Activated CD8-positive, alpha-beta memory T cell treated with anti-CD3 and anti-CD28 coated beads for 4 hours (primary cell): ENCODE measurements around the gene LY86.
"Not testable (repeated sequence)": the region's sequence is repeated elsewhere in the genome, so short reads cannot be mapped to it uniquely, and the experiment has no call there.

Source experiments
- DNase-seq, 2 donors: peaks; one replicate each; pipeline ENCODE4 v3.0.0-alpha.2; 2020; ENCODE audit warnings: low read depth in 2 of 2

Gene LY86

DNA sequence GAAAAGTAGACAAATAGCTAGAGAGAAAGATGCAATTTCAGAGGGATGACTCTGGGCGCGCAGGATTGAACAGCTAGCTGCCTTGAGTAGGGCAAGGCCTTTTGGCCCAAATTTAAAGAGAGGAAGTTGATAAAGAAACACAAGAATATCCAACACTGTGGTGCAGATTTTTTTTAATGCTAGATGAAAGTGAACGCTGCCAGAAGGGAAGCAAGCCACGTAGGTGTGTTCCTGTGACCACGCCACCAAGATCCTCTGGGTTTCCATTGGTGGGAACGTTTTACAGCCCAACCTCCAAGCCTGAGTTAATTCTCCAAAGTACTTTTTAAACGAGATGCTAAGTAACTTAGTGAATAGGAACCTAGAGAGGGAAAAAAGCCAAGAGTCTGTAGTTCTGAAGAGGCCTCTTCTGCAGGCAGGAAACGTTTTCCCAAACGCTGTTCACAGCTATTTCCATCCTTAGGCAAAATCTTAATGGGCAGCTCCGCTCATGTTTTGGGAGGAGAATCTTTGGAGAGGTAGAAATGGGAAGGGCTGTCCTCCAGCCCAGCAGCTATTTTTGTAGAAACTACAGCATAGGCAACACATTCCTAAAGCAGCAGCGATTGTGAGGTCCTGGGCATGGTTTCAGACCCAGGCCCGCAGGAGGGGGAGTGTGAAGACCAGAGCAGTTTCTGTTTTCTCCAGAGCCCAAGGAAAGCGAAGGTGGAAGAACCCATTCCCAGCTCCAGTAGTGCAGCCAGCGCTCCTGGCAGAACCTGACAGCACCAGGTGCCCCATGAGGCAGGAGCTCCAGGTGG is 8.2 kb downstream of the LY86 start:
- no peak for DNase-seq

DNA sequence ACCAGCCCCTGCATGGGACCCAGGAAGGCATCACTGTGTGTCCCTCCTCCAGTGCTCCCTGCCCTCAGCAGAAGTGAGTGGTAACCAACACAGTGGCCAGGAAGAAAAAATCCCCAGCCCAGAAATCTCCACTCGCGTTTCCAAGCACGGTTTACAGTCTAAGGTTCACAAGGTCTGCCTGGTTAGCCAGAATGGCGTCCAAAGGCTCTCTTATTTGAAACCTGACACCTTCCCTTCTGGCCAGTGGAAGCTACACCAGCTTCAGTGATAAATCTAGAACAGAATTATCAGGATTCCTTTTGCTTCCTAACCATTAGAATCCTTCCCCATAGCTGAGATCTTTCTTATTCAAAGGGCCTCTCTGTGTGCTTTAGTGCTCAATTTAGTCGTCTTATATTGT is 9.2 kb downstream of the LY86 start:
- DNase-seq: no peak

DNA sequence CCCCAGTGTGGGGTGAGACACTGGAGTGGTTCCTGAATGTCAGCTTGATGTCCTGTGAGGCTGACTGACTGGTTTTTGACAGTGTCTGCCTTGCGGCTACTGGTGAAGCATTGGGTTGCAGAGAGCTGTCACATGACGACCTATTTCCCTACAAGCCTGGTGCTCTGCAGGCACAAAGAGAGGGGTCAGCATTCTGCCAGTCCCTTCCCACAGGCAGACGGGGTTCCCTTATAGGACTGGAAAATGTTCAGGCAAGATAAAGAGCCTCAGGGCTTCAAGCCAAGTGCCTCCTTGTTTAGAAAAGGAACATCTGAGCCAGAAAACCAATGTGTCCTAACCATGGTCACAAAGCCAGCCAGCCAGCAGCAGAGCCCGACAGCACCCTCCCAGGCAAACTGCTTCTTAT is 11.0 kb downstream of the LY86 start:
- no peak for DNase-seq

DNA sequence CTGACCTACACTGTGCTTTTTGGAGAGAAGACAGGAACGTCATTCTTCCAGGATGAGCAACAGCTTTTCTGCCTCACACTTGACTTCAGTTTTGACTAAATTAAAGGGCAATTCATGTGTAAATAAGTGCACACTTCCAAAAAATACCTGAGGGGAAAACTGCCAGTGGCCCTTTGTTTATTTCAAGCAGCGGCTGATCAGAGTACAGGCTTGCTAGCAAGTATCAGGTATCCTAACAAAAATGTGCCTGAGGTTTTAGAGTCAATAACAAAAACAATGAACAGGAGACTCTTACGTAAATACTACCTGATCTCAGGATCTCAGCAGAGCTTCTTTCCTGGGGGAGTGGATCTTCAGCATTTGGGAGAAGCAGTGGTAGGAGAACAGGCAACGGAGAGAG is 12.4 kb downstream of the LY86 start:
- no peak for DNase-seq

DNA sequence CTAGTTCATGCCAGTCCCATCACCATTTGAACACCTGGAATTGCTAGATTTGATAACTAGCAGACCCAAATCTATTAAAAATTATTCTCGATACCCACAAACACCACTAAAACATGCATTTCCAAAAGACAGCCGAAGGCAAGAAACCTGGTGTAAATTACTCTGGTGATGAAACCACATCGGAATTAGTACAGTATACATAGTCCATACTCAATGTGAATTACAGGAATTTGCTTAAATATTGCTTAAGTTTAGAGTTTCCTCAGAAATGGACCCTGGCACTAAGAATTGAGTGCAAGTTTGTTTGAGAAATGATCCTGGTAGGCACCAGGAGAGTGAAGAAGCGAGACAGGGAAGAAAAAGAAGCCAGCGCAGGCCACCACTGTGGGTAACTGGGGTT is 13.7 kb downstream of the LY86 start:
- no peak for DNase-seq

DNA sequence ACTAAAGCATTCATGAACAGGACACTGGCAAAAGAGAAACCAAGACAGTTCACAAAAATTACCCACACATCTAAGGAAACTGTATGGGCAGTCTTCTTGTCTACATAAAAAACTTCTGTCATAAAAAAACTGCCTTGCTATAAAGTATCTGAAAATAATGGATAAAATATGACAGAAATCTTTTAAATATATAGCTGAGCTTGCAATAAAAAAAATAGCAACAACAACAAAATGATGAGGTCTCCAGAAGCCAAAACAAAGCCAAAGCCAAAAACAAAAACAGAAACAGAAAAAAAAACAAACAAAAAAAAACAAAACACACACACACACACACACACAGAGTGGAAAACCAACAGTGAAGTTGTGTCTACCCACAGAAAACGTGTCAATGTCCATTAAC is 14.8 kb downstream of the LY86 start:
- DNase-seq: no peak

DNA sequence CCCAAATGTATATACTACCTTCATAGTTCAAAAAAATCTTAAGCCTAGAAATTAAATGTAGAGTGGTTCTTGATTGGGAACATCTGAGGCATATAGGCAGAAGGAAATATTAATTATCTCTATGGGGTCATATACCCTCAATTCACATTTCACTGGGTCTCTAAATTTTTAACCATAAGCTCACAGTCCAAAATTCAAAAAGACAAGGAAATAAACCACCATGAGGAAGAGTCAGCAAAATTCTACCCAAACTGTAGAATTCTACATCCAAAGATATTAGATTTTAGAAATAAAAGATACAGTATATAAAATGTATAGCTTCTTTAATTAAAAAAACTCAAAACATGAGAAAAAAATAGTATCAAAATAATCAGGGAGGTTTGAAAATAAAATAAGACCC is 15.5 kb downstream of the LY86 start:
- no peak for DNase-seq

DNA sequence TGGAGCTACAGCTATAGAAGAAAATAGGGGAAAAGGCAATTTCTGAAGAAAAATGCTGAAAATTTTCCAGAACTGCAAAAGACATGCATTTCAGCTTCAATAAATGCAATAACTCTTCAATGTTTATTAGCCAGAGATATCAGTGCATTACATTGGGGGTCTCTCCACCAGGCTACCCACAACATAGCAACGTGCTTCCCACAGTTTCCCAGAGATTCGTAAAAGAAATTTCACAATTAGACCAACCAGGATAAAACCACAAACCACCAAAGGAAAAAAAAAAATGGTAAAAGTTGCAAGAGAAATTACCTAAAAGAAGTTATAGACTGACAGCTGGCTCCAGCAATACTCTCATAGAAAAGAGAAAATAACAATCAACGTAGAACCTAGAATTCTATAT is 16.0 kb downstream of the LY86 start:
- no peak for DNase-seq

DNA sequence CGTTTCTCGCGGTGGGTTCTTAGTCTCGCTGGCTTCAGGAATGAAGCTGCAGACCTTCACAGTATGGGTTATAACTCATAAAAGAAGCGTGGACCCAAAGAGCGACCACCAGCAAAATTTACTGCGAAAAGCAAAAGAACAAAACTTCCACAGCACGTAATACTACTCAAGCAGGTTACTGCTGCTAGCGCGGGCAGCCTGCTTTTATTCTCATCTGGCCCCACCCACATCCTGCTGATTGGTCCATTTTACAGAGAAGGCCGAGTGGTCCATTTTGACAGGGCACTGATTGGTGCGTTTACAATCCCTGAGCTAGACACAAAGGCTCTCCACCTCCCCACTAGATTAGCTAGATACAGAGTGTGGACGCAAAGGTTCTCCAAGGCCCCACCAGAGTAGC is 17.4 kb downstream of the LY86 start:
- DNase-seq: no peak

DNA sequence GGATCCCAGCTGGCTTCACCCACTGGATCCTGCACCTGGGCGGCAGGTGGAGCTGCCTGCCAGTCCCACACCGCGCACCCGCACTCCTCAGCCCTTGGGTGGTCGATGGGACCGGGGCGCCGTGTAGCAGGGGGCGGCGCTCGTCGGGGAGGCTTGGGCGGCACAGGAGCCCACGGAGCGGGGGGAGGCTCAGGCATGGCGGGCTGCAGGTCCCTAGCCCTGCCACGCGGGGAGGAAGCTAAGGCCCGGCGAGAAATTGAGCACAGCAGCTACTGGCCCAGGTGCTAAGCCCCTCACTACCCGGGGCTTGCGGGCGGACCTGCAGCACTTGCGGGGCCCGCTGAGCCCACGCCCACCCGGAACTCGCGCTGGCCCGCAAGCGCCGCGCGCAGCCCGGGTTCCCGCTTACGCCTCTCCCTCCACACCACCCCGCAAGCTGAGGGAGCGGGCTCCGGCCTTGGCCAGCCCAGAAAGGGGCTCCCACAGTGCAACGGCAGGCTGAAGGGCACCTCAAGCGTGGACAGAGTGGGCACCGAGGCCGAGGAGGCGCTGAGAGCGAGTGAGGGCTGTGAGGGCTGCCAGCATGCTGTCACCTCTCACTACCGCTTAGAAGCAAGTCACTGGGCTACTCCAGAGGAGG is 18.0 kb downstream of the LY86 start:
- DNase-seq: not testable (repeated sequence)

DNA sequence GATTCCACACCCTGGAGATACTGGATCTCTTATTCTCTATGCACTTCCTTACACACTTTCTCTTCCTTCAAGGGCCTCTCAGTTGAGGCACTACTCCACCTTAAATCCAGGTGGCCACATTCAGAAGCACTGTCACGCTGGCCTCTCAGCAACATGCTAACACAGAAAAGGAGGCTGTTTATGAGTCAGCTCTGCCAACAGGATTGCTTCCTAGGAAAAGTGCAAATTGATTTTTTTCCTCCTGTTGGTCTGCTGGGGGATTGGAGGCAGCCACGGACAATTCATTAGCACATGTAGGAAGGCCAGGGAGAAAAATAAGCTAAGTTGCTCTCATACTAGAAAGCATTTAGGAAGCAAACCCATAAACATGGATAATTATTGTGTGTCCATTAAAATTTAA is 20.9 kb downstream of the LY86 start:
- no peak for DNase-seq

DNA sequence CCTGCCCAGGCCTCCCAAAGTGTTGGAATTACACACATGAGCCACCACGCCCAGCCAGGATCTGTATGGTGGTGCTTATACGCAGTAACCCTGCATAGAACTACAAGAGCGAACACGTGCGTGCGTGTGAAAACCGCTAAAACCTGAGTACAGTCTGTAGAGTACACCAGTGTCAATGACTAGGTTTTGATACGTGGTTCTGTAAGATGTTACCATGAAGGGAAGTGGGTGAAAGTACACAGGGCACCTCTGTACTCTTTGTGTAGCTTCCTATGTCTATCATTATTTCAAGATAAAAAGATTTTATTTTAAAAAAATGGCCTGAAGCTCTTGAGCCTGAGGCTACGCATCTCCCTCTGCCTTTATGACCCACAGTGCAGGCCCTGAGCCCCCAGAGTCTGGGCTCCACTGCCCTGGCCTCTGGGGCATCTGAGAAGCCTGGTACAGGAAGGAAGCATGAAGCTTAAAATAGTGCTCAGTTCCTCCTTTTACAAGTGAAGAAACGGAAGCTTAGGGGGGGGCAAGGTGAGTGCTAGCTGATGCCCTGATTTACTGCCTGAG is 21.6 kb downstream of the LY86 start:
- DNase-seq: peak in 1 of 2 donors; percentile 9

DNA sequence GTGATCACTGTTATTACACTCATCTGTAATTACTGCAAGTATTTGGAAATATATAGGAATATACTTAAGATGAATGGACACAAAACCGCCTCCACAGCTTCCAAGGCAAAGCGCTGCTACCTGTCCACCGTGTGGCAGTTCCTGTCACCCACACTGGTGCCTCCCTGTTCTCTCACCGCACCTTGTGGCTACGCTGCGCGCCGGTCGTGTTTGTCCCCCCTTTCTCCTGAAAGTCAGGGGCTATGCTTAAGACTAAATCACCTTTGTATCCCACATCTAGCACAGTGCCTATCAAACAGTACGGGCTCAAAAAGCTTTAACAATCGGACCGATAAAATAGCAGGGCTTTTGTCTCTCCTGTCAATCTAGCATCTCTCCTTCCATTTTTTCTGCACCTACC is 23.0 kb downstream of the LY86 start:
- DNase-seq: no peak

DNA sequence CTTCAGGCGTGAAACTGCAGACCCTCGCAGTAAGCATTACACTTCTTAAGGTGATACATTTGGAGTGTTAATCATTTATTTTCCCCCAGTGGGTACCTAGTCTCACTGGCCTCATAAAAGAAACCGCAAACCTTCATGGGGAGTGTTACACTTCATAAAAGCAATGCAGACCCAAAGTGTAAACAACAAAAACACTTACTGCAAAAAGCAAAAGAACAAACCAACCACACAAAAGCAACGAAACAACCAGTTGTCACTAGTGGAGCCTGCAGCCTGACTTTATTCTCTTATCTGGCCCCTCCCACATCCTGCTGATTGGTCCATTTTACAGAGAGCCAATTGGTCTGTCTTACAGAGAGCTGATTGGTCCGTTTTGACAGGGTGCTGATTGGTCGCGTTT is 23.8 kb downstream of the LY86 start:
- no peak for DNase-seq

DNA sequence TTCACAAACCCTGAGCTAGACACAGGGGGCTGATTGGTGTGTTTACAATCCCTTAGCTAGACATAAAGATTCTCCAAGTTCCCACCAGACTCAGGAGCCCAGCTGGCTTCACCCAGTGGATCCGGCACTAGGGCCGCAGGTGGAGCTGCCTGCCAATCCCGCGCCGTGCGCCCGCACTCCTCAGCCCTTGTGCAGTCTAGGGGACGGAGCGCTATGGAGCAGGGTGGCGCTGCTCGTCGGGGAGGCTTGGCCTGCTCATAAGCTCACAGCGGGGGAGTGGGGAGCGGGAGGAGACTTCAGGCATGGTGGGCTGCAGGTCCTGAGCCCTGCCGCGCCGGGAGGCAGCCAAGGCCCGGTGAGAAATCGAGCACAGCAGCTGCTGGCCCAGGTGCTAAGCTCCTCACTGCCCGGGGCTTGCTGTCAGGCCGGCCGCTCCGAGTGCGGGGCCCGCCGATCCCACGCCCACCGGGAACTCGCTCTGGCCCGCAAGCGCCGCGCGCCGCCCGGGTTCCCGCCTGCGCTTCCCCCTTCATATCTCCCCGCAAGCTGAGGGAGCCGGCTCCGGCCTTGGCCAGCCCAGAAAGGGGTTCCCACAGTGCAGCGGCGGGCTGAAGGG is 24.7 kb downstream of the LY86 start:
- DNase-seq: not testable (repeated sequence)

DNA sequence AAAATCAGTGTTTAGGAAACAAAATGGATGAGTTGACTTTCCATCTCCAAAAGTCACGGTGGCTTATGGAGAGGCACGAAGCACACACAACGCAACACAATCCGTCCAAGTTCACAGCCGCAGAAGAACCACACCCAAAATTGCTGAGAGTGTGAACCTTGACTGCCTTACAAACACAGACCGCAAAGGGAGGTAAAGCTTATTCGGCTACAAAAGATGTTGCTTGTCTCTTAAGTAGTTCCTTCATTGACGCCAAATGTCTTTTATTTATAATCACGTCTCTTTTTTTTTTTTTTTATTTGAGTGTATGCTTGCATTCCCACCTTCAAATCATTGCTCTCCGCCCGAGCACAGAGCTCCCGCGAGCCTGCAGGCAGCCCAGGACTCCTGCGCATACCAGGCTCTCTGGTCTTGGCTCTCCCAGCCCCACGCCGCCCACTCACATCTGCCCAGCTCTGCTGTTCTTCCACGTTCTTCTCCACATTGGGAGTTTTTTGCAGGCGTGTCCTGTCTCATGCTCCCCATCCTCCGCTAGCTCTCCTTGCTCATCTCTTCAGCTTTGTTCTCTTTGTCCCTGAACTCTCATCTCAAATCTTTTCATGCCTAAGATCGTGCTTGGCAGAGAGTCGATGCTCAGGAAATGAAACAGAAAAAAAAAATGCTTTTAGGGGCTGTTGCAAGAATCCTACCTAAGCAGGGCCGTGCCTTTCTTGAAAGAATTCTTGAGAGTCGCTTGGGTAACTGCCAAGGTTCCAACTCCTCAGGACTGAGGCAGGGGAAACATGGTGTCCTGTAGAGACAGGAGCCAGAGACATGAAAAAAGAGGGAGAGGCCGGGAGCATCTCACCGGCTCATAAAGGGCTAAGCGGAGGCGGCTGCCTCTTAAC is 25.8 kb downstream of the LY86 start:
- no peak for DNase-seq

DNA sequence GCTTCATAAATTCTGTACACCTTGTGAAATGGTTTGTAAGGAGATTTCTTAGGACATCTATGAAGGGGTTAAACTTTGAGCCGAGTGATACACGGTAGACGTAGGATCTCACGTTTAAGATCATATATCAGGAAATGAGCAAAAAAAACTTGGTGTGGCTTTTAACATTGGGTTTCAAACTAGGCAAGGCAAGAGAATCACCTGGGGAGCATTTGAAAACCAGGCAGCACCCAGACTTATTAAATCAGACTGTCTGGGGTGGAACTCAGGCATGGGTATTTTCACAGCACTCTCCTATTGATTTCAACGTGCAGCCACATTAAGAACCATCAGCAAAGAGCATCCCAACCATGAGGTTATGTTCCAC is 26.4 kb downstream of the LY86 start:
- DNase-seq: no peak

DNA sequence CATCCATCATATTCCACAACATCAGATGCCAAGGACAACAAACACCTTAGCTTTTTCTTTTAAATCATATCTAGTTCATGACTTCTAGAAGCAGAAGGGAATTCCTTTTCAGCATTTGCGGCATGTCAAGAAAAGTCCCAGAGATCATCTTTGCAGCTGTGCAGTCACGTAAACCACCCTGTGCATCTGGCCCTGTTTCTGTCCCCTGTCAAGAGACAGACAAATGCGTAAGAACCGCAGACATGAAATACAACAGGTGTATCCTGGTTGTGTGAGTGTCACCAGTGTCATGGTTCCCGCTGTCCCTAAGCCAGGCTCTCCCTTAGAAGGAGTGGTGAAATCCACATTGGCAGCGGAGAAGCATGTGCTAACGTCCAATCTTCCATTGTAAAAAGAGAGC is 28.1 kb downstream of the LY86 start:
- no peak for DNase-seq

DNA sequence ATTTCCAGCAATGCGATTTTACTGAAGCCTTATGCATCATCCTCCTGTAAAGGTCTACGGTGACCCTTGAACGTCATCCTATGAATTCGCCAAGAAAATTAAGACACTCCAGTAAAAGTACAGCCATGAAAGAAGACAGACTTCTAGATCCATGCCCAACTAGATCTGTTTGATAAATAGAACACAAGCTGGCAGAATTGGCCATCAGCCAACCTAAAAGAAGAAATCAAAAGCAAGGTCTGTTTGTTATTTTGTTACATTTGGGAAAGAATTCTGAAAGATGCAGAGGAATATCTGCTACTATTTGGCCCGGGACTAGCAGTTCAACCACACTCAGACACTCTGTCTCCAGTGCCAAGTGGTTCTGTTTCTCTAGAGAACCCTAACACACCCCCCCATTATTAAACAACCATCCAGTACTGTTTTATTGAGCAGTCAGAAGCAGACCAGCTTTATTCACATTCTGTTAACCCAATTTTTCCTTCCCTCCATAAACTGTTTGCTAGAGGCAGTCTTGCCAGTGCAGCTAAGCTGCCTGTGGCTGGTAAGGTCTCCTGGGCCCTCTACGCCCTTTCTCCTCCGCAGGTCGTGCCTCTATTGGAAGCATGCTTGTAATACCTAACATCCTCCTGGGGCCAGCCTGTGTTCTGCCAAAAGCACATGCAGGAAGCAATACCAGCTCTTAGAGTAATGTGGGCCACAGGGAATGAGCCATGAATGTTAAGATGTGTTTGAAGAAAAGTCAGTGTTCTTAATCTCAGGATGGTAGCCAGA is 30.7 kb downstream of the LY86 start:
- DNase-seq: no peak

DNA sequence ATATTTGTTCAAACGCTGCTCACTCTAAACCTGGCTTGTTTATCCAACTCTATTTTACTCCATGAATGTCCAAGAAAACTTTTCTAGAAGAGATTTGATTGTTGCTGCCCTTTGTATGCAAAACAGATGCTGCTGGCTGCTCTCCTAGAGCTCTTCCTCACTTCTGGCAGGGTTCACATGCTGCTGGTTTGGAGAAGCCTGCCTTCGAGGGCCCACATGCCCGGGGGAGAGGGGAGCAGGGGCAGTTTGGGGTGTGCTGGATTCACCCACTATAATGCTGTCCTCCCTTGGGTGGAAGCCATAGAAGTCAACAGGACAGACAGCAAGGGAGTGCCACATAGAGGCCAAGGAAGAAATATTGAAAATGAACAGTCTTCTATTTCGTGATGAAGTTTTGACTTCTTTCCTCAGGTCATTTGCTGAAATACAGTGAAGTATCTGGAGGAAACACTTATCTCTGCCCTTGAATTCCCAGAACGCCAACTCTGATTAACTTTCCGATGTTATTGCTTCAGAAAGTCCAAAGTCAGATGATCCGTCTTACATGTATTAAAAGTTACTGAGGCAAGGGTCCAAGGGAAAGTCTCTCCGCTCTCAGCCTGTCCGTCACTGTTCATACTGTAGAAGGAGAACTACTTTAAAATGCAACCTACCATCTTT is 32.4 kb downstream of the LY86 start:
- DNase-seq: no peak

DNA sequence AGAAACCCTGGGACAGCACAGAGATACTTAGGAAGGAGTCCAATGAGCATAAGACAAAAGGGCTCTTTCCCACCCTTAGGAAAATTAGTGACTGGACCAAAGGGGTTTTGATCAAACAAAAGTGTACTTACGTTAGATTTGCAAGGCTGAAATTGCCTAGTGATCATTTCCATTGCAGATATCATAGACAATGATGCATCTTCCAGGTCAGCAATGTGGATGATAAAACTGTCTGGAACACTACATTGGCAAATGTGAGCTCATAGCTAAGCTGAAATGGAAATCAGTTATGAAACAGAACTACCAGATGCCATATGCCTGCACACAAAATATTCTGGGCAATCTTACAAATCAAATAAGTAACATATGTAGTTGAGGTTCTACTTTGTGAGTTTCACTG is 34.0 kb downstream of the LY86 start:
- DNase-seq: no peak
